Activated naive CD8-positive, alpha-beta T cell treated with anti-CD3 and anti-CD28 coated beads, Interleukin-2, amount 50 U/mL, for 24 hours (primary cell): ENCODE measurements around the gene TRABD2B.
"Not testable (repeated sequence)": the region's sequence is repeated elsewhere in the genome, so short reads cannot be mapped to it uniquely, and the experiment has no call there.

ENCODE experiments used
- ATAC-seq: fragments of 150-1000 bp; cut with Tn5 transposase; one replicate; pipeline ENCODE4 v1.10.0; 2021
- DNase-seq: peaks from one replicate; pipeline ENCODE4 v3.0.0; 2021
- H3K27ac Mint-ChIP-seq: one replicate; pipeline ENCODE4 v1.8.0; 2021; ENCODE audit warnings: mild to moderate bottlenecking, mixed read lengths
- H3K27me3 Mint-ChIP-seq: one replicate; pipeline ENCODE4 v1.8.0; 2021; ENCODE audit warnings: mixed read lengths
- H3K36me3 Mint-ChIP-seq: one replicate; pipeline ENCODE4 v1.8.0; 2021; ENCODE audit warnings: low read depth, mixed read lengths
- H3K4me1 Mint-ChIP-seq: one replicate; pipeline ENCODE4 v1.8.0; 2021; ENCODE audit warnings: mixed read lengths
- H3K4me3 Mint-ChIP-seq: one replicate; pipeline ENCODE4 v1.8.0; 2021; ENCODE audit warnings: mild to moderate bottlenecking, moderate library complexity, mixed read lengths
- H3K9me3 Mint-ChIP-seq: one replicate; pipeline ENCODE4 v1.8.0; 2021; ENCODE audit warnings: mixed read lengths

The TRABD2B gene

DNA sequence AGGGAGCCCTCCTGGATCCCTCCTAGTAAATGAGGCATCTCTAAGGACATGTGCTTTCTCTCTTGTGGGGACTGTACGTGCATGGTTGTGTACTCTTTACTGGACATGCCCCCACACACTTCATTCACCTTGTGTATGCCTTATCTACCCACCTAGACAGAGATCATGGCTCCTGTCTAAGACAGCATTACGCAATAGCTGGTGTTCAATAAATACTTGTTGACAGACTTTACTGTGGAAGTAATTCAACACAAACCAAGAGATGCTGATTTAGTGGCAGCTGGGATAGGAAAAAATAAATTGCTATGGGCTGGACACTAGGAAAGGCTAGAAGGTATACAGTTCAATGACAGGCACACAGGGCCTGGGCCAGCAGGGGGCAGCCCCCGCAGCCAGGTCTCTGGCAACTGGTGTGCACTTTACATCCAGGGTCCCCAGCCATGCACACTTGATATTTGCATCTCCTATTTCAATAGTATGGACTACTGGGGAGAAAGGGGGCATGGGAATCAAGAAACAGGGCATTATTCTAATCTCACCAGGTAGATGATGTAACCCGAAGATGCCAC, 24.2 kb downstream of the TRABD2B start:
- Mint-ChIP-seq H3K27me3 (peaks cover 9% of the 10 kb centered on the region), H3K36me3 (no peaks in the 10 kb centered on the region), H3K27ac (no peak overlapping the region), H3K4me1 (no peaks in the 10 kb centered on the region), H3K4me3 (no peak overlapping the region), H3K9me3 (no peaks in the 10 kb centered on the region)
- no peak for ATAC-seq
- DNase-seq = no peak

DNA sequence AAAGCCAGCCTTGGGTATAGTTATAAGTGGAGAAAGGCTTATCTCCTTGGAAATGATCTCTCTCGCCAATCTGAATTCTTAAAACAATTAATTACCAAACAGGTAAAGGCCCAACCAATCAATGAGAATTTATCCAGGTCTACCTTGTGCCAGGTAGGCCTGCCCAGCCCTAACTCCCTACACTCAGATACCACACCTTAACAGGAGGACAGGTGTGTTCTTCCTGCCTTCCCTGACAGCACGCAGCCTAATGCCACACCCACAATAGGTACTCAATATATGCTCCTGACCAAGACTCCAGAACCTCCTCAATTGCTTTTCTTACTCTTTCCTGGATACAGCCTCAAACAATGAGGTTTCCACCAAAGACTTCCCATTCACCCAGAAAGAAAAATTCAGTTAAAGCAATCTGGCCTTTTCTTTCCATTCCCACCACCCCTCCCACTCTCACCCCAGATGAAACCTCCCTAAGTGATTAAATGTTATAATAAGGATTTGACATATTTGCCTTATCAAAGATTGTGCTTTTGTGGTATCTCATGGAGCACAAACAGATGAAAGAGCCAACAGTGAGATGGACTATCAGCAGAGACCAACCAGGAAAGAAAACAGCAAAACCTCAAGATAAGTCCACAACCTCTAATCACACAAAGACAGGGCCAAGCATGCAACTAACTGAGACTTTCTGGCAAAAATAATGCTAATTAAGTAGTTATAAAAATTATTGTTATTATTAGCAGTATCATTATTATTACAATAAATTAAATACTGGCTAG, 25.6 kb downstream of the TRABD2B start:
- ATAC-seq (no peak), DNase-seq (no peak)
- Mint-ChIP-seq H3K27me3 (peaks cover 9% of the 10 kb centered on the region), H3K4me3 (no peak overlapping the region), H3K36me3 (no peaks in the 10 kb centered on the region), H3K4me1 (no peaks in the 10 kb centered on the region), H3K27ac (no peak overlapping the region), H3K9me3 (no peaks in the 10 kb centered on the region)

DNA sequence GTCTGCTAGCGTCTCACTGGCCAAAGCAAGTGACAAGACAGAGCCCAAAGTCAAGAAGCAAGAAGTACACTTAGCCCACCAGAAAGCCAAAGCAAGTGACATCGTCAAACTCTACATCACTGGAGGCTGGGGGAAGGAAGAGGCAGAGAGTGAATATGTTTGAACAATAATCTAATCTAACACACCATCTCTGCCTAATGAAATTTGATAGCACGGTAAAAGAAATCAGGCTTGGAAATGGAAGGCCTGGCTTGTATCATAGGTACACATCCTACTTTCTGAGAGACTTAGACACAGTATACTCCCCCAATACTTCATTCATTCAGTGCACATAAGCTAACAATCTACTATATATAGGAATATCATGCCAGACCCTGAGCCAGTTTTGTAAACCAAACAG, 26.3 kb downstream of the TRABD2B start:
- H3K4me3 Mint-ChIP-seq = no peak overlapping the region
- ATAC-seq (no peak), DNase-seq (no peak)
- H3K27me3 Mint-ChIP-seq = peaks cover 9% of the 10 kb centered on the region
- no peaks in the 10 kb centered on the region for H3K36me3 Mint-ChIP-seq
- H3K27ac Mint-ChIP-seq = no peak overlapping the region
- H3K4me1 Mint-ChIP-seq = no peaks in the 10 kb centered on the region
- H3K9me3 Mint-ChIP-seq = no peaks in the 10 kb centered on the region

DNA sequence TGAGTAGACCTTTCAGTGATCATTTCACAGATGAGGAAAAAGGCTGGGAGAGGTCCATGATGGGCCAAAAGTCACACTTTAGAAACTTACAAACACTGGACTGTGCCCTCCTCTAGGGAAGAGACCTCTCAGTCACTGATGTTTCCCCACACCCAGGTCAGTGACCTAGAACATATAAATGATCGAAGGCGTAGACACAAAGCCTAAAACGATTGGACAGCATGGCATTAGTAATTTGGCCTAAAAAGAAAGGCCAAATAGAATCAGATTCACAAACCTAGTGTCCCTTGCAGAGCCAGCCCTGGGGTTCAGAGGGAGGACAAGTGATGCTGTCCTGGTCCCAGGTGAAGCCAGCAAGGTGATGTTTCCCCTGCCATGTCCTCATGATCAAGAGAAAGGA, 27.7 kb downstream of the TRABD2B start:
- H3K36me3 Mint-ChIP-seq = no peaks in the 10 kb centered on the region
- no peaks in the 10 kb centered on the region for H3K4me1 Mint-ChIP-seq
- ATAC-seq (no peak), DNase-seq (no peak)
- H3K9me3 Mint-ChIP-seq = no peaks in the 10 kb centered on the region
- no peak overlapping the region for H3K4me3 Mint-ChIP-seq
- H3K27ac Mint-ChIP-seq = no peak overlapping the region
- H3K27me3 Mint-ChIP-seq = peaks cover 8% of the 10 kb centered on the region

DNA sequence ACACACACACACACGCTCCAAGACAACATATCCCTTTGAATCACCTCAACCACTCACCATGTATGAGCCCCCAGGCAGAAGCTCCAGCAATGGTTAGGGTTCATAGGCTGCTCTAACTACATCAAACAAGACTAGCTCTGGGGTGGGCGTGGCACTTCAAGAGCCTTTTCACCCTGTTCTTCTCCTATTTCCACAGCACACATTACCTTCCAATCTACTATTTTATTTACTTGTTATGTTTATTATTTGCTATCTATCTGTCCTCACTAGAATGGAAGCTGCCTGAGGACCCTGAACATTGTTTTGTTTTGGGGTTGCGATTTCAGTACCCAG, 28.7 kb downstream of the TRABD2B start:
- H3K27me3 Mint-ChIP-seq = peaks cover 8% of the 10 kb centered on the region
- DNase-seq (no peak), ATAC-seq (no peak)
- no peak overlapping the region for H3K4me3 Mint-ChIP-seq
- H3K27ac Mint-ChIP-seq = no peak overlapping the region
- H3K4me1 Mint-ChIP-seq = no peaks in the 10 kb centered on the region
- H3K36me3 Mint-ChIP-seq = no peaks in the 10 kb centered on the region
- no peaks in the 10 kb centered on the region for H3K9me3 Mint-ChIP-seq

DNA sequence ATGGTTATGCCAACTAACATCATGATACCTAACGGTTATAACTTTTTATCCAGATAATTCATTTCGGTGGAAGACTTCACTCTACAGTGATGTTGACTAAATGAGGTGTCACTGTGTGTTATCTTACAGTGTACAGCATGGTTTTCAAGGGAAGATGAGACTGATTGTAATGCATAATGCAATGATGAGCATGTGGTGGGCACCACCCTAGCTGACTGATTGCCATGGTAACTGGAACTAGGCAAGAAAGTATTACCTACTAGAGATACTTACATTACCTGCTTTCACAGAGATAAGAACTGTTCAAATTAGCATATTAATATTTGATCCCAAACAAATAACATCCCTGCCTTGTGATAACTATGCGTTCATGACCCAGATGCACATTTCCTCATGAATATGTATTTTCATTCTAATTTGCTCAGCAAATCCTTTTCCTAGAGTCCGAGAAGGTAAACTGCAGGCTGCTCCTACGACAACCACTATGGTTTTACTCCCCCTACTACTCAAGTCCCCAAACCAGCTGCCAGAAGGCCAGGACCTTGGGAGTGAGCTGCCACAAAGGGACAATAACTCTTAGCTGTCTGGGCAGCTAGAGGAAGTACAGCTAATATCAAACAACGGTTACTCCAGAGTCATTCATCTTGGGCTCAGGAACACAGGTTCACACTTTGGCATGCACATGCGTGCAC, 29.2 kb downstream of the TRABD2B start:
- DNase-seq (no peak), ATAC-seq (no peak)
- Mint-ChIP-seq H3K27me3 (peaks cover 6% of the 10 kb centered on the region), H3K36me3 (no peaks in the 10 kb centered on the region), H3K4me1 (no peaks in the 10 kb centered on the region), H3K4me3 (no peak overlapping the region), H3K27ac (no peak overlapping the region), H3K9me3 (no peaks in the 10 kb centered on the region)

DNA sequence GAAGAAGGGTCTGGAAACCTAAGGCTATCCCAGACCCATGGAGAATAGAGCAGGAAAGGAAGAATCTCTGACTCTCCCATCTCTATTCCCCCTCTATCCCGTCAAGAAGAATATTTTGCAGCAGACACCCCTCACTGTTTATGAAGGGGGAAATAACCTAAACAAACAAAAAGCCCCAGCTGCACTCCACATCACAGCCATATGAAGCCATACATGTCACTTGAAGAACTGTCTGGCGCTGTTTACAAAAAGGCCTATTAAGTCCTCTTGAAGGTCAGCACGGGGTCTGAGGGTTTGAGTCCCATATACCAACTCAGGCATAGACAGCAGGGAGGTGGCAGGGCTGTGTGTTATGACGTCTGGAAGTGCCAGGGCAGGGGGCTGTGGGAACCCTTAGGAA, 31.4 kb downstream of the TRABD2B start:
- Mint-ChIP-seq H3K27me3 (peaks cover 3% of the 10 kb centered on the region), H3K4me1 (no peaks in the 10 kb centered on the region), H3K27ac (no peak overlapping the region), H3K4me3 (no peak overlapping the region), H3K36me3 (no peaks in the 10 kb centered on the region), H3K9me3 (no peaks in the 10 kb centered on the region)
- DNase-seq (no peak), ATAC-seq (no peak)

DNA sequence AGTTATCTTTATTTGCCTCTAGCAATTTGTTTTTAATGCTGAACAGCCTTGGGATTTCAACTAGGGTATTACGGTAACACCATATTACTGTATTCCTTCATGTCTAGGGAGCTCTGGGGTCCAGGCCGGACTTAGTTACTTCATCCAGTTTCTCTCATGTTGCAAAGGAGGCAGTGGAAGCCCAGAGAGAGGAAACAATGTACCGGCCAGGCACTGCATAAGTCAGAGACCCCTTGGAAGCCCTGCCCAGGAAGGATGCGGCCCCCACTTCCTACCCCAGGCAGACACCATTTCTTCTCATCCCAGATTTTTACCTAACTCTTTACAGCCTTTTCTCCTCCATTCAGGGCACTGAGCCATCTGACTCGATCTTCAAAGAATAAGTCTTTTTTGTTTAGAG, 32.5 kb downstream of the TRABD2B start:
- Mint-ChIP-seq H3K27ac (no peak overlapping the region), H3K9me3 (no peaks in the 10 kb centered on the region), H3K4me3 (no peak overlapping the region), H3K27me3 (peaks cover 3% of the 10 kb centered on the region), H3K36me3 (no peaks in the 10 kb centered on the region), H3K4me1 (no peaks in the 10 kb centered on the region)
- DNase-seq (no peak), ATAC-seq (no peak)

DNA sequence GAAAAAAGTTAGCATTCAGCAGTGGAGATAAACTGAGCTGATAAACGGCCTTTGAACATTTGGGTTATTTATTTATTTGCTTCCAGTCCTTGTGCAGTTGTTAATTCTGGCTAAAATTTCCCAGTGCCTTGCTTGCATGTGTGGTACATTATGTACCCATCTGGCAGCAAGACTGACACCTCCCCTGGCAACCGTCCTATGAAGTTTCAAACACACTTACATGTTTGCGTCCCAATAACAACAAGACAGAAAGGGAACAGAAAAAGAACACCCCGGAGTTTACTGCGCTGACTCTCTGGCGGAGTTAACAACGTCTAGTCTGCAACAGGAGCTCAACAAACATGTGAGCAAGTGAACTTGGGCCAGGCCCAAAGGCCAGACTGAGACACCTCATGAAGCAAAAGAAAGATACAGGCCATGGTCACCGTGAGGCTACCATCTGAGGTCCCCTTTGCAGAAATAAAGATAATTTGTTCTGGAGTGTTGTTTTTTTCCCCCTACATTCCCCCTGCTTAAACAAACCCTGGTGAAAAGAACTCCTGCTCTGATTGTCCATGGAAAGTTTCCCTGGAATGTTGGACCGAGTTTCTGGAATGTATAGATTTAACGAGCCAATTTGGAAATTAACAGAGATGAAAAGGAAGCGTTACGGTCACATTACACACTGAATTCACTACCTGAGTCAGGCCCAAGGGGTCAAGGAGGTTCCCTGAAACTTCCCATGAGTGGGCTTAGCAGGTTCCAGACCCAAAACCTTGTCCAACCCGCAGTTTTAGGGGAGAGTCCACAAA, 33.4 kb downstream of the TRABD2B start:
- no peaks in the 10 kb centered on the region for H3K4me1 Mint-ChIP-seq
- H3K36me3 Mint-ChIP-seq = no peaks in the 10 kb centered on the region
- H3K9me3 Mint-ChIP-seq = no peaks in the 10 kb centered on the region
- ATAC-seq (no peak), DNase-seq (no peak)
- peaks cover 3% of the 10 kb centered on the region for H3K27me3 Mint-ChIP-seq
- no peak overlapping the region for H3K4me3 Mint-ChIP-seq
- no peak overlapping the region for H3K27ac Mint-ChIP-seq

DNA sequence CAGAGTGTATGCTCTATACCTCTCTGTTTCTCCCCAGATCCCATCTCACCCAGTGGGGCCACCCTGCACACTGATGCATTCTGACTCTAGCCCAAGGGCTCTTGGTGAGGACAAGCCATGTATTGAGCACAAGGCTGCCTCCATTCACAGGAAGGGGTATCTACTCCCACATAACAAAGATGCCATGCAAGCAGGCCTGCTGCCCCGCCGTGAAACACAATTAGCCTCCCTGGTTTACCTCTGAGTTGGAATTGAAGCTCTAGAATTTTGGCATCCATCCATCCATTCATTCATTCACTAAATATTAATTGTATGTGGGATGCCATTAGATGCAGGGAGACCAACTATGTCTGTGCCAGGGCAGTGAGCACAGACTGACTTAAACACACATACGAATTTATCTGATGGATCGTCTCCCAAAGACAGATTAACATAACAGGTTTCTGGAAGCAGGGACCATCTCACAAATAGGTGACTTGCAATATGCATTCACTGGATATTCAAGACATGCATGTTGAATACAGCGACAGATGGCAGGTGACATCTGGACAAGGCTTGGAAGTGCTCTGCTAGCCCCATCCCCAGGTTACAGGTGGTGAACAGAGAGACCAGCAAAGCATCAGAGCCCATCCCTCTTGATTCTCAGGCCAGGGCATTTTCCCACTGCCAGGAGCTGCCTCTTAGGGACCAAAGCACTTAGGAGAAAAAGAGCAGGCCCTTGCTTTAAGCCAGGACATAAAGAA, 34.3 kb downstream of the TRABD2B start:
- no peak for ATAC-seq

DNA sequence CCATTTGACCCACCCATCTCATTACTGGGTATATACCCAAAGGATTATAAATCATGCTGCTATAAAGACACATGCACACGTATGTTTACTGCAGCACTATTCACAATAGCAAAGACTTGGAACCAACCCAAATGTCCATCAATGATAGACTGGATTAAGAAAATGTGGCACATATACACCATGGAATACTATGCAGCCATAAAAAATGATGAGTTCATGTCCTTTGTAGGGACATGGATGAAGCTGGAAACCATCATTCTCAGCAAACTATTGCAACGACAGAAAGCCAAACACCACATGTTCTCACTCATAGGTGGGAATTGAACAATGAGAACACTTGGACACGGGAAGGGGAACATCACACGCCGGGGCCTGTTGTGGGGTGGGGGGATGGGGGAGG, 35.4 kb downstream of the TRABD2B start:
- H3K27ac Mint-ChIP-seq, ATAC-seq, H3K27me3 Mint-ChIP-seq, H3K9me3 Mint-ChIP-seq, DNase-seq, H3K36me3 Mint-ChIP-seq, H3K4me1 Mint-ChIP-seq, H3K4me3 Mint-ChIP-seq: not testable (repeated sequence)

More for the DNA sequence above, 34.3 kb downstream of the TRABD2B start:
- peaks cover 3% of the 10 kb centered on the region for H3K27me3 Mint-ChIP-seq
- no peak for DNase-seq
- no peaks in the 10 kb centered on the region for H3K4me1 Mint-ChIP-seq
- H3K27ac Mint-ChIP-seq = no peak overlapping the region
- no peaks in the 10 kb centered on the region for H3K36me3 Mint-ChIP-seq
- H3K4me3 Mint-ChIP-seq = no peak overlapping the region
- H3K9me3 Mint-ChIP-seq = no peaks in the 10 kb centered on the region

DNA sequence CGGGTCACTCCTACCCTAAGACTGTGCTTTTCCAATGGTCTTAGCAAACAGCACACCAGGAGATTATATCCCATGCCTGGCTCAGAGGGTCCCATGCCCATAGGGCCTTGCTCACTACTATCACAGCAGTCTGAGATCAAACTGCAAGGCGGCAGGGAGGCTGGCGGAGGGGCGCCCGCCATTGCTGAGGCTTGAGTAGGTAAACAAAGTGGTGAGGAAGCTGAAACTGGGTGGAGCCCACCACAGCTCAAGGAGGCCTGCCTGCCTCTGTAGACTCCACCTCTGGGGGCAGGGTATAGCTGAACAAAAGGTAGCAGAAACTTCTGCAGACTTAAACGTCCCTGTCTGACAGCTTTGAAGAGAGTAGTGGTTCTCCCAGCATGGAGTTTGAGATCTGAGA, 40.7 kb downstream of the TRABD2B start:
- not testable (repeated sequence) for ATAC-seq, H3K36me3 Mint-ChIP-seq, H3K4me1 Mint-ChIP-seq, H3K27ac Mint-ChIP-seq, H3K9me3 Mint-ChIP-seq, H3K4me3 Mint-ChIP-seq, DNase-seq, H3K27me3 Mint-ChIP-seq

DNA sequence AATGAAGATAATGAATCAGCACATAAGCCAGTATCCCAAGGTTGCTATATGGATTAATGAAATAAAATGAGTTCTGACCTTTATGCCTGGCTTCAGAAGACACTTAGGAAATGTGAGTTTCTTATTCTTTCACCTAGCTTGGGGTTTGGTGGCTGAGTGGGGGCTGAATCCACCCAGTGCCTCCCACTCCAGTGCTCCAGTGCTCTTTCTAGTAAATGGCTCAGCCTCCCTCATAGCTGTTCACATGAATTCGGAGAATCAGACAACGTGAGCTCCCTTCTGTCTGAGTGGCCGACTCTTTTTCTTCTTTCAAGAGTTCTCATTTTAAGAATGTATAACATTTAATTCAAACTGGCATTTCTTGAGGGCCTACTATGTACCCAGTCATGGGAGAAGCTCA, 43.5 kb downstream of the TRABD2B start:
- Mint-ChIP-seq H3K9me3 (peaks cover 5% of the 10 kb centered on the region), H3K4me3 (no peak overlapping the region)

DNA sequence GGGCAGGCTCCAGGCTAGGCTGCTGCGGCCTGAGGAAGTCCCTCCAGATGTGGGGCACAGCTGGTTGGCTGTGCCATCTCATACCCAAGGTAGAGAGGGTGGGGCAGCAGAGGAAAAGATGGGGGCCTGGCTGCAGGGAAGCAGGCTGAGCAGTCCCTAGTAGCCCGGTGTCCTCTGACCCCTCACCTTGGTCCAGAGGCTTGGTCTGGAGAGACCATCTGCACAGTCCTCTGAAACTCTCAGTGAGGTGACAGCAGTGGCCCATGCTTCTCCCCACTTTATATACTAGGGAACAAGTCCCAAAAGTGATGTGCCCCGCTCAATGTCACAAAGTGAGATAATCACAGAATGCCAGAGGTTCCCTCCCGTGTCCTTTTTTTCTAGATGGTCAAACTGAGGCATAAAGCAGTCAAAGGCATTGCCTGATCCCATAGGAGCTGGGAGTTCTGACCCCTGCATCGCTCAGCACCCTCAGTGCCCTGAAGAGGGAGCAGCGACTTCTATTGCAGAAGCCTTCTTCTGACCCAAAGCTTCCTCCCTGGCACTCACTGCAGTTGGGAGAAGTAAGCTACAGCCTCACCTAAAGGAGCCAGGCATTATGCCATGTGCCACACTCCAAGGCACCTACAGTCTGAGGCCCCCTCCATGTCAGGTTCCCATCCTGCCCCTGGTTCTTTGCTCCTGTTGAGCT, 45.5 kb downstream of the TRABD2B start:
- ATAC-seq = no peak
- no peaks in the 10 kb centered on the region for H3K4me1 Mint-ChIP-seq
- H3K9me3 Mint-ChIP-seq = no peaks in the 10 kb centered on the region
- H3K4me3 Mint-ChIP-seq = no peak overlapping the region
- H3K36me3 Mint-ChIP-seq = no peaks in the 10 kb centered on the region
- DNase-seq = no peak
- H3K27ac Mint-ChIP-seq = no peak overlapping the region
- peaks cover 6% of the 10 kb centered on the region for H3K27me3 Mint-ChIP-seq

More for the DNA sequence above, 43.5 kb downstream of the TRABD2B start:
- H3K36me3 Mint-ChIP-seq = no peaks in the 10 kb centered on the region
- ATAC-seq (no peak), DNase-seq (no peak)
- peaks cover 8% of the 10 kb centered on the region for H3K27me3 Mint-ChIP-seq
- no peaks in the 10 kb centered on the region for H3K4me1 Mint-ChIP-seq
- no peak overlapping the region for H3K27ac Mint-ChIP-seq
